ENCODE data around the gene PTPRG.

Gene PTPRG

GRCh38 chr3:61531528-61531927 lies 29.8 kb upstream of the PTPRG start:
- H3K27ac ChIP-seq, result no peak overlapping the region
- no peaks in the 10 kb centered on the region for H3K9me3 ChIP-seq (ENCODE audit: control insufficient read depth, low read length)
- no peak overlapping the region for H3K4me2 ChIP-seq (ENCODE audit: low read length)
- no peaks in the 10 kb centered on the region for H3K36me3 ChIP-seq (ENCODE audit: control insufficient read depth, insufficient read depth, low read length)
- no peak overlapping the region for H2AFZ ChIP-seq
- H3K9ac ChIP-seq, result no peak overlapping the region
- no peak overlapping the region for H3K4me3 ChIP-seq (ENCODE audit: low read depth, low read length)
- no peaks in the 10 kb centered on the region for H3K79me2 ChIP-seq
- no peaks in the 10 kb centered on the region for H3K27me3 ChIP-seq (ENCODE audit: control insufficient read depth, insufficient read depth, low read length)
- TF ChIP-seq CTCF (IDR thresholded peaks at IDR 0.05), result no peak
- no peaks in the 10 kb centered on the region for H3K4me1 ChIP-seq

GRCh38 chr3:61532739-61533500 lies 28.5 kb upstream of the PTPRG start:
- Histone ChIP-seq H3K4me2 (ENCODE audit: low read length) (no peak overlapping the region), H2AFZ (no peak overlapping the region), H3K36me3 (ENCODE audit: control insufficient read depth, insufficient read depth, low read length) (no peaks in the 10 kb centered on the region), H3K27ac (no peak overlapping the region), H3K4me3 (ENCODE audit: low read depth, low read length) (no peak overlapping the region), H3K9ac (no peak overlapping the region), H3K79me2 (no peaks in the 10 kb centered on the region), H3K9me3 (ENCODE audit: control insufficient read depth, low read length) (no peaks in the 10 kb centered on the region), H3K27me3 (ENCODE audit: control insufficient read depth, insufficient read depth, low read length) (no peaks in the 10 kb centered on the region), H3K4me1 (no peaks in the 10 kb centered on the region)
- TF ChIP-seq CTCF (IDR thresholded peaks at IDR 0.05), result no peak

- no peak overlapping the region for H2AFZ ChIP-seq
- no peaks in the 10 kb centered on the region for H3K79me2 ChIP-seq
- H3K4me1 ChIP-seq, result no peaks in the 10 kb centered on the region
Measured at GRCh38 chr3:61535826-61536225, 25.5 kb upstream of the PTPRG start.

DNA sequence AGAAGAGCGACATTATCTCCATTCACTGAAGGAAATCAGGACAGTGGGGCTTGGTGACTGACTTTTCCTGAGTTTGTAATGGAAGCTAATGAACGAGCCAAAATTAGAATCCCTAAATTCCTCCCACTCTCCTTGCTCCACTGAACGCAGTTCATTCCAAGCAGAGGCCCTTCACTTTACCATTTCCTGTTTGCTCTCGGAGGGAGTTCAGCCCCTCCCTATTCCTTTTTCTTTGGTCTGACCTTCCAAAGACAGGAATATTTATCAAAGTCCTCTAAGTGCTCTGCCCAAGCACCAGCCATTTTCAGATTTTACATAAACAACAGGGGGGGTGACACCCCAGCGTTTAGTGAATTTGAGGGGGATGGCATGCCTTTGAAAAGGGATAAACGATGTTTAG lies 24.0 kb upstream of the PTPRG start:
- H2AFZ ChIP-seq, result peak overlapping the region; percentile 41
- H3K4me1 ChIP-seq, result no peaks in the 10 kb centered on the region
- H3K4me2 ChIP-seq (ENCODE audit: low read length), result no peak overlapping the region
- H3K27ac ChIP-seq, result no peak overlapping the region
- no peaks in the 10 kb centered on the region for H3K9me3 ChIP-seq (ENCODE audit: control insufficient read depth, low read length)
- no peaks in the 10 kb centered on the region for H3K27me3 ChIP-seq (ENCODE audit: control insufficient read depth, insufficient read depth, low read length)
- no peaks in the 10 kb centered on the region for H3K36me3 ChIP-seq (ENCODE audit: control insufficient read depth, insufficient read depth, low read length)
- no peak overlapping the region for H3K4me3 ChIP-seq (ENCODE audit: low read depth, low read length)
- no peaks in the 10 kb centered on the region for H3K79me2 ChIP-seq
- H3K9ac ChIP-seq, result no peak overlapping the region
- TF ChIP-seq CTCF (IDR thresholded peaks at IDR 0.05), result no peak

More at GRCh38 chr3:61535826-61536225, 25.5 kb upstream of the PTPRG start:
- Histone ChIP-seq H3K27ac (no peak overlapping the region), H3K4me3 (ENCODE audit: low read depth, low read length) (no peak overlapping the region), H3K9ac (no peak overlapping the region), H3K9me3 (ENCODE audit: control insufficient read depth, low read length) (no peaks in the 10 kb centered on the region), H3K36me3 (ENCODE audit: control insufficient read depth, insufficient read depth, low read length) (no peaks in the 10 kb centered on the region), H3K4me2 (ENCODE audit: low read length) (no peak overlapping the region), H3K27me3 (ENCODE audit: control insufficient read depth, insufficient read depth, low read length) (no peaks in the 10 kb centered on the region)
- no peak for TF ChIP-seq CTCF (IDR thresholded peaks at IDR 0.05)

DNA sequence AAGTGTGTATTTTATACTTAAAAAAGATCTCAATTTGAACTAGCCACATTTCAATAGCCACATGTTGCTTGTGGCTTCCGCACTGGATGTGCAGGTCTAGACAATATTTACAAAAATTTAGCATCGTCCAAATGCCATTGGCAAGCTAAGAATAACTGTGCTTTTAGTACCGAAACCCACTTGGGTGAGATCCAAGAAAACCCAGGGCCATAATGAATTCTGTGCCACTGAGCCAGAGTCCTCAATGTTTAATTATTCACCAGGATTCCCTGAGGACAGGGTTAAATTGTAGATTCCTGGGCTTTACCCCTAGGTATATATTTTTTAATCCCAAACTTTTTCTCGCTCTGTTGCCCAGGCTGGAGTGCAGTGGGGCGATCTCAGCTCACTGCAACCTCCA lies 22.9 kb upstream of the PTPRG start:
- Histone ChIP-seq H2AFZ (no peak overlapping the region), H3K27ac (no peak overlapping the region), H3K36me3 (ENCODE audit: control insufficient read depth, insufficient read depth, low read length) (no peaks in the 10 kb centered on the region), H3K4me2 (ENCODE audit: low read length) (no peak overlapping the region), H3K79me2 (no peaks in the 10 kb centered on the region), H3K27me3 (ENCODE audit: control insufficient read depth, insufficient read depth, low read length) (no peaks in the 10 kb centered on the region), H3K9ac (no peak overlapping the region), H3K9me3 (ENCODE audit: control insufficient read depth, low read length) (no peaks in the 10 kb centered on the region), H3K4me3 (ENCODE audit: low read depth, low read length) (no peak overlapping the region), H3K4me1 (no peaks in the 10 kb centered on the region)
- no peak for TF ChIP-seq CTCF (IDR thresholded peaks at IDR 0.05)

Measured in parathyroid adenoma (tissue), 2 donors.